Testis (tissue), 2 donors: ENCODE measurements around the gene GMDS.

Experiments
- CTCF ChIP-seq, 3 experiments: fragments of 450-650 bp in 2 of 3; fragments of 200-600 bp in 1 of 3; sonication (generic) in 1 of 3; IDR thresholded peaks; one replicate each; pipeline ENCODE4 v1.5.1; 2016 to 2019; ENCODE audit warnings: antibody characterized with exemption in 3 of 3, mild to moderate bottlenecking in 2 of 3, moderate library complexity in 1 of 3
- POLR2A ChIP-seq: fragments of 450-650 bp; IDR thresholded peaks from one replicate; pipeline ENCODE4 v1.6.1; 2017; ENCODE audit warnings: antibody characterized with exemption, mild to moderate bottlenecking, moderate library complexity

- TF ChIP-seq CTCF (IDR thresholded peaks at IDR 0.05) (no peak), POLR2A (no peak)
These were observed 423.8 kb downstream of the GMDS start for GRCh38 chr6:1821513-1822183.
